GM18517 (cell line): ENCODE results near the gene TUBG1.
"Not testable (repeated sequence)": the region's sequence is repeated elsewhere in the genome, so short reads cannot be mapped to it uniquely, and the experiment has no call there.

Source experiments
- ATAC-seq: cut with Tn5 transposase; IDR thresholded peaks from one replicate; pipeline ENCODE4 v1.9.1; 2021; ENCODE audit warnings: mild to moderate bottlenecking, moderate library complexity; ENCODE audit not compliant: unreplicated experiment

TUBG1 gene

DNA sequence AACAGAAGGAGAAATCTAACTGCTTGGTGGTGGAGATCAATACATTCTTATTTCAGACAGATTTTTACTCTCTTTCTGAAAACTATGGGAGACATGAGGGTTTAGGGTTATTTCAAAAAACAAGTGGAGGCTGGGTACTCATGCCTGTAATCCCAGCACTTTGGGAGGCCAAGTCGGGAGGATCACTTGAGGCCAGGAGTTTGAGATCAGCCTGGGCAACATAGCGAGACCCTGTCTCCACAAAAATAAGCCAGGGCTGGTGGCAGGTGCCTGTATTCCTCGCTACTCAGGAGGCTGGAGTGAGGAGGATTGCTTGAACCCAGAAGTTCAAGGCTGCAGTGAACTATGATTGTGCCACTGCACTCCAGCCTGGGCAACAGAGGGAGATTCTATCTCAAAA lies 12.5 kb downstream of the TUBG1 start:
- ATAC-seq: not testable (repeated sequence)

DNA sequence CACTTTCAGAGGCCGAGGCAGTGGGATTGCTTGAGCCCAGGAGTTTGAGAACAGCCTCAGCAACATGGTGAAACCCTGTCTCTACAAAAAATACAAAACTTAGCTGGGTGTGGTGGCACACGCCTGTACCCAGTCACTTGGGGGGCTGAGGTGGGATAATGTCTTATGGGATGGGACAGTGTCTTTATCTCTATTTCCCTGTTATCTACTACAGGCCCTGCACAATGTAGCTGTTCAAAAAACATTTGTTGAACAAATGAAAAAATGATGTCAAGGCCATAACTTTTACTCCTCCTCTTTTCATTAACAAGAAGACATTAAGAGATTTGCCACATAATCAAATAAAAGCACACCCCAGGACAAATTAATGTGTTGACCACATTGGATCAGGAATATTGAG lies 13.8 kb downstream of the TUBG1 start:
- no peak for ATAC-seq

DNA sequence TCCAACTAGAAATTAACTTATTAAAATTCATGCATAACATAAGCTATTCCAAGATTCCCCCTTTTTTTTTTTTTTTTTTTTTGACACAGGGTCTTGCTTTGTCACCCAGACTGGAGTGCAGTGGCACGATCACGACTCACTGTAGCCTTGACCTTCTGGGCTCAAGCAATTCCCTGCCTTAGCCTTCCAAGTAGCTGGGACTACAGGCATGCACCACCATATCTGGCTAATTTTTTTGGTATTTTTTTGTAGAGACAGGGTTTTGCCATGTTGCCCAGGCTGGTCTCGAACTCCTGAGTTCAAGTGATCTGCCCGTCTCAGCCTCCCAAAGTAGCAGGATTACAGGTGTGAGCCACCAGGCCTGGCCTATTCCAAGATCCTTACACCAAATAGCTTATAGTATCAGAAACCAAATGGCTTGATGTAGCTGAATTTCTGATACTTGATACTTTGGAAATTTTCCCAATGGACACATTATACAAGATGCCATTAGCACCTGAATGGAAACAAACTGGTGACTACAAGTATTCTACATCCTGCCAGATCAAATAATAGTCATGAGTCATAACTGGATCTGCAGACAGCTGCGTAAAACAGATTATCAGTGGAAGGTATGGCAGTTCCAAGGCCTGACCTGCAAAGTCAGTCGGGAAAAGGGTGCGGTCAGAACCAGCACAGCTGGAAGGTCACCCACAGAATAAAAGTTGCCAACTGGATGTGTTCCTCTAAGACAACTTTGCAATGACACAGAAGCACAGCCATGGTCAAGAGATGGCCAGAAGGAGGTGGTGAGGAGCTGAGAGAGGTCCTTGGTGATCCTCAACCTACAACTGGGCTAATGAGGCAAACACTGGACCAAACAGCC lies 14.5 kb downstream of the TUBG1 start:
- no peak for ATAC-seq

DNA sequence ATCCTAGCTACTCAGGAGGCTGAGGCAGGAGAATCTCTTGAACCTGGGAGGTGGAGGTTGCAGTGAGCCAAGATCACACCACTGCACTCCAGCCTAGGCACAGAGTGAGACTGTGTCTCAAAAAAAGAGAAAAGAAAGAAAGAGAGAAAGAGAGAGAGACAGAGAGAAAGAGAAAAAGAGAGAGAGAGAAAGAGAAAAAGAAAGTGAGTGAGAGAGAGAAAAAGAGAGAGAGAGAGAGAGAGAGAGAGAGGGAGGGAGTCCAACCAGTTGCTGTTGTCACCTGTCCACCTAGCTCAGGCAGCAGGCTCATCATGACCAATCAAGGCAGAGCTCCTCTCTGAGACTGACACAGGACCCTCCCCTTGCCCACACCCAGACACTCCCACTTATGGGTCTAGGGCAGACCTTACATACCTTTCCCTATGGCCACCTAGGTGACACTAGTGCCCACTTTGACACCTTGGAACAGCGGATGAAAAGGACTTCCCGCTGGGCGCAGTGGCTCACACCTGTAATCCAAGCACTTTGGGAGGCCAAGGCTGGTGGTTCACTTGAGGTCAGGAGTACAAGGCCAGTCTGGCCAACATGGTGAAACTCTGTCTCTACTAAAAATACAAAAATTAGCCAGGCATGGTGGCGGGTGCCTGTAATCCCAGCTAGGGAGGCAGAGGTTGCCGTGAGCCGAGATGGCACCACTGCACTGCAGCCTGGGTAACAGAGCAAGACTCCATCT lies 17.7 kb downstream of the TUBG1 start:
- ATAC-seq: not testable (repeated sequence)

DNA sequence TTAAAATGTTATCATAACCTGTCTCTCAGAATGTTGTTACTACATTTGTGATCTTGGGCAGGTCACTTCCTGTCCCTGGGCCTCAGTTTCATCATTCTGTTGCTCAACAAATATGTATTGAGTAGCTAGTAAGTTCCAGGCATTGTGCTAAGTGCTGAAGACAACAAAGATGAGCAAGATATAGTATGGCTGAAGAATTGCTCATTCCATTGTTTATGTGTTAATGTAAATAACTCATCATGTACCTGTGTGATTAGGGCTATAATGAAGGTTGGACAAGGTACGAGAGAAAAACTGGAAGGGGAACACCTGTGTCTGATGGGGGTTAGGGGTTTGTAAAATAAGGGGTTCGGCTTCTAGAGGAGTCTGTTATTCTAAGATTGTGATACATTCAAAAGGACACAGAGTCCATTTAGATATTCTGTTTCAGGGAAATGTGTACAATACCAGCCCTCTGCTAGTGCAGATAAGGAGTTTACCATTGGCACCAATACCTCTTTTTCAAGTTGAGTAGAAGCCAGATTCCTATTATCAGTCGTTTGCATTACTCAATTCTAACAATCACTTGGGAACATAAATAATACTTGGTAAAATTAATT lies 20.0 kb downstream of the TUBG1 start:
- no peak for ATAC-seq

DNA sequence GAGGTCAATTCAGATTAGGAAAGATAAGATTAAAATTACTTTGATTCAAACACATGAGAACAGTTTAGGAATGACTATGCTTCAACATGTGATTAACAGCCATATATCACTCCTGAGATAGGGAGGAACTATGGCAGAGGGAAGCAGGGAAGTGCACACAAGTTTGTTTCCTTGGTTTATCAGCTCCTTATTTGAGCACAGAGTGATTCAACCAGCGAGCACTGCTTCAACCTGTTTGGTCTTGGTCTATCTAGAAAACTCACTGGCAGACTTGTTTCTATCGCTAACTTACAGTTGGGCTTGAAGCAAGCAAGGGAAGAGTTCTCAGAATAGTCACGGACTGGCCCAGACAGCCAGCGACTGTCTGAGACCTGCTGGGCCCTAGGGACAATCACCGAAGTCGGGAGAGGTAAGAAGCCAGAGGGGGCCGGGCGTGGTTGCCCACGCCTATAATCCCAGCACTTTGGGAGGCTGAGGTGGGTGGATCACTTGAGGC lies 23.5 kb downstream of the TUBG1 start:
- no peak for ATAC-seq

DNA sequence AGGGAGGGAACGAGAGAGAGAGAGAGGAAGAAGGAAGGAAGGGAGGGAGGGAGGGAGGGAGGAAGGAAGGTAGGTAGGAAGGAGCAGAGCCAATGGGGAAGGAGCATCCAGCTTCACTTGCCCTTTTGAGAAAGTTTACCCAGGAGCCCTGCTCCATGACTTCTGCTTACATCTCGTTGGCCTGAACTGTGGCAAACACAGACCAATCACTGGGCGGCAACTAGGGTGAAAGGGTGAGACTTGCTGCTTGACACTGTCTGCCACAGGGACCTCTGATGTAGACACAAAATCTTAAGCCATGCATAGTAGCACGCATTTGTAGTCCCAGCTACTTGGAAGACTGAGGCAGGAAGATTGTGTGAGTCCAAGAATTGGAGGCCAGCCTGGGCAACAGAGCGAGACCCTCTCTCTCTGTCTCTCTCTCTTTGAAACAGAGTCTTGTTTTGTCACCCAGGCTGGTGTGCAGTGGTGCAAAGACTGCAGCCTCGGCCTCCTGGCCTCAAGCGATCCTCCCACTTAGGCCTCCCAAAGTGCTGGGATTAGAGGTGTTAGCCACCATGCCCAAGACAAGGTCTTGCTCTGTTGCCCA lies 30.1 kb downstream of the TUBG1 start:
- ATAC-seq: no peak

DNA sequence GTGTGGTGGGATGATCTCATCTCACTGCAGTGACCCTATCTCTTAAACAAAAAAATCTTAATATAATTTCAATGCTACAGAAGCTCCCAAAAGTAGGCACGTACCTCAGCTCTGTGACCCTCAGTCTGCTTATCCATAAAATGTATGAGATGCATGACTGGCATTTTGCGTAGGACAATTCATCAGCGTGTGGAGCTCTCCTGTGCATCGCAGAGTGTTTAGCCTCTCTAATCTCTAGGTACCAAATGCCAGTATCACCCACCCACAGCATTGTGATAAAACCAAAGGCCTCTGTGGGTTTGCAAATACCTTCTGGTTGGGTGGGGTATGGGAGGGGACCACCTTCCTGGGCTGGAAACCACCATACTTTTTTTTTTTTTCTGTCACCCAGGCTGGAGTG lies 30.6 kb downstream of the TUBG1 start:
- no peak for ATAC-seq

DNA sequence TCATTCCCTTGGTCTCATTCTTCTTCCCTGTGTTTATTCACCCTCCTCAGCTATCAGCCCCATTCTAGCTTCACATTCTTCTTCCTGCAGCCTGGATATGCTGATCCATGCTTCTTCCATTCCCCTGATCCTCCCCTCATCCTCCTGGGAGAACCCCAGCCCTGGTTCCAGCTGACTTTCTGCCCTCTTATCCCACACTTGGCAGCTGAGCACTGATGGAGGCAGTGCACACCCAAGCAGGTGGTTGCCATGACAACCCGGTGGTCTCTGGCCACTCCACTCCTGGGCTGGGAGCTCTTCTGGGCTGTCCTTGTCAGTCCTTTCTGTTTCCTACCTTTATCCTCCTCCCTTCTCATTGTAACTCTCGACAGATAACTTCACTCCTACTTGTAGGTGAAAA lies 32.9 kb downstream of the TUBG1 start:
- no peak for ATAC-seq

DNA sequence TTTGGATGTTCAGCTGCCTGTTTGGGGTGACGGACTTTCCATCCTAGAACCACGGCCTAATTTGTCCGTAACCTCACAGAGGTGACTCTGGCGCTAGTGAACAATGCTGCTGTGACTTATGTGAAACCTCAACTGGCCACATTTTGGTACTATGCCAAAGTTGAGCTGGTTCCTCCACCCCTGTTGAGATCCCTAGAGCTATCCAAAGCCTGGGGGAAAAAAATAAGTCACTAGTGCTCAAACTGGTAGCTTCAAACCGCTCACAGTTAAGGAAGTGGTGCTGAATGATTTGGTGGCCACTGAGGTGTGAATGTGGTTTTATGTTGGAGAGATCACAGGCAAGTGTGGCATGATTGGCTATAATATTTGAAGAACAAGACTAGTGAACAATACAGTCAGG lies 38.3 kb downstream of the TUBG1 start:
- no peak for ATAC-seq

DNA sequence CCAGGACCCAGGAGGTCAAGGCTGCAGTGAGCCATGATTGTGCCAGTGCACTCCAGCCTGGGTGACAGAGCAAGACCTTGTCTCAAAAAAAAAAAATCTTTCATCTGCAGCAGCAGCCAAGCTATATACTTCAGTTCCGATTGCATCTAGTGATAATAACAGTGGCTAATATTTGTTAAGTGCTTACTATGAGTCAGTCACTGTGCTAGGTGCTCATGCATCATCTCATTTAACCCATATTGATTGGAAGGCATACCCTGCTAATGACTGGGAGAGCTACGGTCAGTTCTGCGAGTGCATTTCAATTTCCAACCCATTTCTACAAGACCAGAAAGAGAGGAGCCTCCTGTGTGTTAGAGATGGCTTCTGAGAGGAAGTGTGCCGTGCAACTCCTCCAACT lies 41.9 kb downstream of the TUBG1 start:
- ATAC-seq: no peak

DNA sequence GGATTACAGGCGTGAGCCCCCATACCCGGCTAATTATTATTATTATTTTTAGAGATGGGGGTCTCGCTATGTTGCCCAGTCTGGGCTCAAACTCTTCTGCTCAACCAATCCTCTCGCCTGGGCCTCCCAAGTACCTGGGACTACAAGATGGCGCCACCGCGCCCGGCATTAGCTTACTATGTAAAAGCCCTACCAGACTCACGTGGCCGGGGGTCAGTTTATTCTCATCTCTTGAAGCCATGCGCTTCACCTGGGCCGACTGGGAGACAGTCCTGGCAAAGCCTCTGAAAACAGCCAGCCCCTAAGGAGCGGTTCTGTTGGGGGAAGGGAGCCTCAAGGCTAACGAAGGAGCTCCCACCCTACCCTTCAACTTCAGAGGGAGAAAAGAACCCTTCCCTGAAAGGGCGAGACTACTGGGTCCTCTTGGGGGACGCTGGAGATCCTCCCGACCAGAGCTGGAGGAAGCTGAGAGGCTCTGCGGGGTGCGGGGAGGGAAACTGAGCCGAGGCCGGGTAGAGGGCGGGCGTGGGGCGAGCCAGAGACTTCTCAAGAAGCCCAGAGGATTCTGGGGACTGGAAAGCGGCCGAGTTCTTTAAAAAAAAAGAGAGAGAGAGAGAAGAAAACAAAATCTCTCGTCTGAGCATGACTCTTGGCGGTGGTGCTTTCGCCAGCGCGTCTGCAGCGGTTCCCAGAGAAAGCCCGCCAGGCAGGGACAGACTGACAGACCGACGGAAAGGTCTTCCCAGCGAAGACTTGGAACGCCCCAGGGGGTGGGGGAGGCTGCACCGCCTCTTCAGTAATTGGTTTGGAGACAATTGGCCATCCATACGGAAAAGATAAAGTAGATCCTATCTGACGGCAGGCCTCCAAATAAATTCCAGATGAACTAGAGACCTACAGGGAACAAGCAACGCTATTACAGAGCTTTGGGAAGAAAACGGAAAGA lies 44.0 kb downstream of the TUBG1 start:
- no peak for ATAC-seq

DNA sequence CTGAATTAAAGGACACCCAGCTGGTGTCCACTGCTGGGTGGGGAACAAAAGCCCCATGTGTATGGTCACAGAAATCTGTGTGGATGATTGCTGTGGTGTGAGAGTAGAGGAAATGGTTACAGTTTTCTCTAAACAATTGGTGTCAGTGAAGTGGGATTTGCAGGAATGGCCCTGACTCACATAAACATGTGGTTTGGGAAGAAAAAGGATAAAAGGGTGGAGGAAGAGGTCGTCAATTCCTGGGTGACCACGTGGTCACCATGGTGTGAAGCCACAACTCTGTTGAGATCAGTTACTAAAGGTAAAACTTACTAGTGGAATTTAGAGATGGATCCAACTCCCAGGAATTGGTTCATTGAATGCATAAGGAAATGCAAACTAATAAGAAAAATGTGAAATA lies 46.0 kb downstream of the TUBG1 start:
- ATAC-seq: no peak

DNA sequence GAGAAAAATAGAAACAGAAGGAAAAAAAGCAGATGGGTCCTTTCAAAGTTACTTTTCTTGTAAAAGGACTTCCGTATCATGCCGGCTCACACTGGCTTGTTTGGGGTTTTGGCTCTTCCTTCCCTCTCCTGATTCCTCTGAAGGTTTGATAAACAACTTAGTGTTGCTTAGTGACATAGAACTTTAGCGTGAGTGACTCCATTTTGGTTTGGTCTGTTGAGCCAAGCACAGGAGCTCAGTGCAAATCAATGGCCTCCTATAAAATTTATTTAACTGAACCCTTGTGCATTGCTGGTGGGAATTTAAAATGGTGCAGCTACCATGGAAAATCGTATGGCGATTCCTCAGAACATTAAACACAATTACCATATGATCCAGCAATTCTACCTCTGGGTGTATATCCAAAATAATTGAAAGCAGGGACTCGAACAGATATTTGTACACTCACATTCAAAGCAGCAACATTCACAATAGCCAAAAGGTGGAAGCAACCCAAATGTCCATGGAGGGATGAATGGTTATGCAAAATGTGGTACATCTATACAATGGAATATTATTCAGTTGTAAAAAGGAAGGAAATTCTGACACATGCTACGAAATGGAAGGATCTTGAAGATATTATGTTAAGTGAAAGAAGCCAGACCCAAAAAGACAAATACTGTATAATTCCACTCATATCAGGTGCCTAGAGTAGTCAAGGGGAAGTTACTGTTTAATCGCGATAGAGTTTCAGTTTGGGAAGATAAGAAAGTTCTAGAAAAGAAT lies 48.5 kb downstream of the TUBG1 start:
- no peak for ATAC-seq

DNA sequence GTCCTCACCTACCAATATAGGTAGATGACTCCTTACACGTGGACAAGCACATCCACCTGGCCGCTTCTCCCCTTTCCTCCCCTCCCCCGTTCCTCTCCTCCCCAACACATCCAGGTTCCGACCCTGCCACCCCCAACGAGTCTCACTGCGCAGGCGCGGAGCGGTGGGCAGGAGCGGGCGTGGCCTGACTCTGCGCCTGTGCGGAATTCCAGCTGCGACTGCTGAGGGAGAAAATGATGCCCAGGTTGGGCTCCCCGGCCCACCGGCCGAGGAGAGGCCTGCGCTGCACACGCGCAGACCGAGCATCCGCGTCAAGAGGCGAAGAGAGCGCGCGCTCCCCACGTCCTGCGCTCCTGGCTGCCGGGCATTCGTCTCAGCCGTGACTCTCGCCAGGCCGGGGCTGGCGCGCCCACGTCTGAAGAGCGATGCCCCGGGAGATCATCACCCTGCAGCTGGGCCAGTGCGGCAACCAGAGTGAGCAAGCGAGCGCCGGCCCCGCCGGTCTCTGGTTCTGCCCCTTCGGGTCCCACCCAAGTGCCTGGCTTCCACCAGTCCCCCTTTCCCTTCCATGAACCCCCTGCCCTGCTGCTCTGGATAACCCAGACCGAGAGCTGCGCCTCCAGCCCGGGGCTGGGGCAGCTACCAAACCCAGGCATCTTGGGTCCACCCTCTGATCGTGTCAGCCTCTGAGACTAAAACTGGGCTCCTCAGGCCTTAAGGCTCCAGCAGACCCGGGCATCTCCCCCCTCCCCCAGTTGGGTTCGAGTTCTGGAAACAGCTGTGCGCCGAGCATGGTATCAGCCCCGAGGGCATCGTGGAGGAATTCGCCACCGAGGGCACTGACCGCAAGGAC lies 49.8 kb downstream of the TUBG1 start, which contains the start of gene TUBG2:
Gene TUBG2, plus strand, starts transcription at position 206 of the 853 bp plus-strand sequence. Its CDS starts 220 bp downstream, at position 426.
- ATAC-seq: peak; percentile 55

DNA sequence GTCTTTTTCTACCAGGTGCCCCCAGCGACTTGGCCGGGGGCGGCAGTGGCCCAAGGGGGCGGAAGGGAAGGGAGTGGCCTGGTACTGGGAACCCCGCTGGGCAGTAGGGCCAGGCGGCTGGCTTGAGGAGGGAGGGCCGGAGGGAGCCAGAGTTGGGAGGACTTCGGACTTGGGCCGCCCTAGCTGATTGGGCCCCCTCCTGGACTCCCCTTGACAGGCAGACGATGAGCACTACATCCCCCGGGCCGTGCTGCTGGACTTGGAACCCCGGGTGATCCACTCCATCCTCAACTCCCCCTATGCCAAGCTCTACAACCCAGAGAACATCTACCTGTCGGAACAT lies 50.4 kb downstream of the TUBG1 start:
- not testable (repeated sequence) for ATAC-seq

DNA sequence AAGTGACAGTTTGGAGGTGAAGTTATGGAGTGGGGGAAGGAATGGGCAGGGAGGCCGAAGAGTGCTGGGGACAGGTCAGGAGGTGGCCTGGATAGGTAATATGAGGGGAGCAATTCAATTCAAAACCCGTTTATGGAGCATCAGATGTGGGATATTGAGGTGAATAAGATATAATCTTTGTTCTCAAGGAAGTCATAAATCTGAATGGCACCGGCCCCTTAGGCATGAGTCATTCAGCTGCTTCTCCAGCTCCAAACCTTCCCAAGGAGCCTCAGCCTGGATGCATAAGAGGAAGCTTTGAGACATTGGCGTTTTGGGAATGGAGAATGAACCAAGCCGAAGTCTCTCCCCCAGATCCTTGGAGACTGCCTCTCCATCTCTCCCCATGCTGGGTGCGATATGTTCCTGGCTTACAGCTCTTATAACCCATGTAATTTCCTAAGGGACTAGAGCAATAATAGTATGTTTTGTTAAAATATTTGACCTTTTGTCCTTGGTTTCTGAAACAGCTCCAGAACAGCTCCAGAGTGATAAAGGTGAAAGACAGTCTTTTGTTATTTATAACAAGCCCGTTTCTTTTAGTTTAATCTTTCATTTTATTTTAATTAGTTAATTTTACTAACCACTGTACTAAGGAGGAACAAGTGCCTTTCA lies 51.3 kb downstream of the TUBG1 start:
- no peak for ATAC-seq
